ENCODE data around the gene CAD. TPM values are rescaled to one million over a fixed set of nuclear protein-coding genes. Genes with fewer than 3 reads are reported as not detected.

CAD gene
- total and polyA plus RNA-seq, 10 donors: 10.9 to 38.8 (median 25.0) TPM

- no peaks in the 10 kb centered on the region for H3K27me3 ChIP-seq (replicated peaks in 1 of 7)
- H3K27ac ChIP-seq: peak overlapping the region; percentile 84 to 99 (median 97)
- 8 to 9% (median 8%) methylated on average over 34 of the region's 34 CpGs for WGBS, 5 donors
- H3K4me1 ChIP-seq: peaks cover 10 to 56% (median 38%) of the 10 kb centered on the region in 6 donors
- no peaks in the 10 kb centered on the region for H3K9me3 ChIP-seq
- peaks cover 0 to 48% (median 15%) of the 10 kb centered on the region in 6 donors for H3K36me3 ChIP-seq
- intact Hi-C loops (cut with DNase I; ENCODE audit: low total_unique reads): no loop called here
- no peak for TF ChIP-seq POLR2A (IDR thresholded peaks at IDR 0.05)
- TF ChIP-seq POLR2AphosphoS5 (IDR thresholded peaks at IDR 0.05): no peak
- TF ChIP-seq, protein P1, sequence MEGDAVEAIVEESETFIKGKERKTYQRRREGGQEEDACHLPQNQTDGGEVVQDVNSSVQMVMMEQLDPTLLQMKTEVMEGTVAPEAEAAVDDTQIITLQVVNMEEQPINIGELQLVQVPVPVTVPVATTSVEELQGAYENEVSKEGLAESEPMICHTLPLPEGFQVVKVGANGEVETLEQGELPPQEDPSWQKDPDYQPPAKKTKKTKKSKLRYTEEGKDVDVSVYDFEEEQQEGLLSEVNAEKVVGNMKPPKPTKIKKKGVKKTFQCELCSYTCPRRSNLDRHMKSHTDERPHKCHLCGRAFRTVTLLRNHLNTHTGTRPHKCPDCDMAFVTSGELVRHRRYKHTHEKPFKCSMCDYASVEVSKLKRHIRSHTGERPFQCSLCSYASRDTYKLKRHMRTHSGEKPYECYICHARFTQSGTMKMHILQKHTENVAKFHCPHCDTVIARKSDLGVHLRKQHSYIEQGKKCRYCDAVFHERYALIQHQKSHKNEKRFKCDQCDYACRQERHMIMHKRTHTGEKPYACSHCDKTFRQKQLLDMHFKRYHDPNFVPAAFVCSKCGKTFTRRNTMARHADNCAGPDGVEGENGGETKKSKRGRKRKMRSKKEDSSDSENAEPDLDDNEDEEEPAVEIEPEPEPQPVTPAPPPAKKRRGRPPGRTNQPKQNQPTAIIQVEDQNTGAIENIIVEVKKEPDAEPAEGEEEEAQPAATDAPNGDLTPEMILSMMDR (IDR thresholded peaks at IDR 0.05 in 8 of 11, conservative IDR thresholded peaks at IDR 0.05 in 3 of 11): no peak
- peak overlapping the region; percentile 61 to 86 (median 74) for H3K4me3 ChIP-seq
- DNase-seq: no peak
These were observed 4.3 kb upstream of the CAD start for GRCh38 chr2:27212626-27213471.

- Histone ChIP-seq H3K27me3 (replicated peaks in 1 of 7) (no peaks in the 10 kb centered on the region), H3K36me3 (peaks cover 0 to 42% (median 5%) of the 10 kb centered on the region in 6 donors), H3K27ac (no peak overlapping the region), H3K4me3 (no peak overlapping the region), H3K4me1 (peaks cover 15 to 64% (median 52%) of the 10 kb centered on the region in 6 donors), H3K9me3 (no peaks in the 10 kb centered on the region)
- 84 to 96% (median 90%) methylated on average over 3 of the region's 3 CpGs for WGBS, 5 donors
- DNase-seq: no peak
- TF ChIP-seq POLR2A (IDR thresholded peaks at IDR 0.05): no peak
- TF ChIP-seq, protein P1 (IDR thresholded peaks at IDR 0.05 in 8 of 11, conservative IDR thresholded peaks at IDR 0.05 in 3 of 11): no peak
- no peak for TF ChIP-seq POLR2AphosphoS5 (IDR thresholded peaks at IDR 0.05)
- intact Hi-C loops (cut with DNase I; ENCODE audit: low total_unique reads): no loop called here
These were observed 2.2 kb upstream of the CAD start for GRCh38 chr2:27214941-27215340.

DNA sequence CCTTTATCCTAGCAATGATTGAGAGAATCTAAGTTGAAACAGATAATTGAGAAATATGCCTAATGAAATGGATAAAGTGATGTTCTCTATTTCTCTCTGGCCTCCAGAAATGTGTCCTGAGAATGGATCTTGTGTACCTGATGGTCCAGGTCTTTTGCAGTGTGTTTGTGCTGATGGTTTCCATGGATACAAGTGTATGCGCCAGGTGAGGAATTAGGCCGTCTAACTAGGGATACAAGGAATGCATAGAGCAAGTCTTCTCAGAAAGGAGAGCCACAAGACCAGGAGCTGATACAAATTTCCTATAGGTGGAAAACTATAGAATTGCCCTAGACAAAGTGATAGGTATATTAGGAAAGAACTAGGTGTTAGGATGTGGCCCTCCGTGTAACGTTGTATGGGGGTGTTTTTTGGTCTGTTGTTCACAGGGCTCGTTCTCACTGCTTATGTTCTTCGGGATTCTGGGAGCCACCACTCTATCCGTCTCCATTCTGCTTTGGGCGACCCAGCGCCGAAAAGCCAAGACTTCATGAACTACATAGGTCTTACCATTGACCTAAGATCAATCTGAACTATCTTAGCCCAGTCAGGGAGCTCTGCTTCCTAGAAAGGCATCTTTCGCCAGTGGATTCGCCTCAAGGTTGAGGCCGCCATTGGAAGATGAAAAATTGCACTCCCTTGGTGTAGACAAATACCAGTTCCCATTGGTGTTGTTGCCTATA is 592 bp upstream of the CAD start:
- H3K4me1 ChIP-seq: peaks cover 15 to 49% (median 42%) of the 10 kb centered on the region in 6 donors
- TF ChIP-seq POLR2A (IDR thresholded peaks at IDR 0.05) (no peak), POLR2AphosphoS5 (IDR thresholded peaks at IDR 0.05) (no peak)
- TF ChIP-seq, protein P1 (IDR thresholded peaks at IDR 0.05 in 8 of 11, conservative IDR thresholded peaks at IDR 0.05 in 3 of 11): no peak
- H3K4me3 ChIP-seq: peak overlapping the region; percentile 52 to 79 (median 74)
- intact Hi-C loops (cut with DNase I; ENCODE audit: low total_unique reads): no loop called here
- WGBS, 5 donors: 85 to 88% (median 86%) methylated on average over 13 of the region's 13 CpGs
- H3K36me3 ChIP-seq: peaks cover 0 to 58% (median 10%) of the 10 kb centered on the region in 6 donors
- peak; percentile 56 for DNase-seq
- H3K9me3 ChIP-seq: no peaks in the 10 kb centered on the region
- H3K27me3 ChIP-seq (replicated peaks in 1 of 7): no peaks in the 10 kb centered on the region
- peak overlapping the region in 7 of 8 donors; percentile 55 to 83 (median 78) for H3K27ac ChIP-seq

GRCh38 chr2:27218614-27219013 is 1.4 kb downstream of the CAD start:
- Histone ChIP-seq H3K4me1 (peaks cover 11 to 37% (median 32%) of the 10 kb centered on the region in 6 donors), H3K9me3 (no peaks in the 10 kb centered on the region), H3K27ac (no peak overlapping the region), H3K36me3 (peaks cover under 1 to 75% (median 23%) of the 10 kb centered on the region in 6 donors), H3K4me3 (peak overlapping the region in 1 of 8 donors; percentile 71), H3K27me3 (replicated peaks in 1 of 7) (no peaks in the 10 kb centered on the region)
- intact Hi-C loops (cut with DNase I; ENCODE audit: low total_unique reads): no loop called here
- no peak for DNase-seq
- WGBS, 5 donors: 71 to 85% (median 79%) methylated on average over 4 of the region's 4 CpGs
- TF ChIP-seq POLR2A (IDR thresholded peaks at IDR 0.05) (no peak), POLR2AphosphoS5 (IDR thresholded peaks at IDR 0.05) (no peak)
- TF ChIP-seq, protein P1 (IDR thresholded peaks at IDR 0.05 in 8 of 11, conservative IDR thresholded peaks at IDR 0.05 in 3 of 11): no peak

Measured in spleen (tissue), 11 donors.